Stimulated activated CD4-positive, alpha-beta T cell treated with anti-CD3 and anti-CD28 coated beads, TNF-alpha, amount 100 ng/mL, for 48 hours (primary cell): Measurements from ENCODE around the gene NPR2.

Experiments
- DNase-seq, 3 donors: peaks; one replicate each; pipeline ENCODE4 v3.0.0-alpha.2; 2020; ENCODE audit warnings: low read depth in 3 of 3

Gene NPR2

GRCh38 chr9:35832814-35833213 is 41.4 kb downstream of the NPR2 start:
- no peak for DNase-seq

GRCh38 chr9:35834260-35835215 is 43.1 kb downstream of the NPR2 start:
- DNase-seq, result no peak

- no peak for DNase-seq
These were observed 43.8 kb downstream of the NPR2 start for GRCh38 chr9:35835216-35835632.

- DNase-seq, result no peak
These were observed 44.4 kb downstream of the NPR2 start for GRCh38 chr9:35835766-35836165.

- no peak for DNase-seq
These were observed 45.2 kb downstream of the NPR2 start for GRCh38 chr9:35836595-35836994.

- no peak for DNase-seq
These were observed 48.5 kb downstream of the NPR2 start for GRCh38 chr9:35839926-35840325.

GRCh38 chr9:35840881-35841644 is 49.7 kb downstream of the NPR2 start:
- DNase-seq, result no peak

GRCh38 chr9:35841645-35841900 is 50.2 kb downstream of the NPR2 start:
- no peak for DNase-seq

GRCh38 chr9:35842020-35842745 is 50.8 kb downstream of the NPR2 start:
- no peak for DNase-seq

- no peak for DNase-seq
These were observed 51.4 kb downstream of the NPR2 start for GRCh38 chr9:35842795-35843194.

- DNase-seq, result no peak
These were observed 53.4 kb downstream of the NPR2 start for GRCh38 chr9:35844628-35845270.

GRCh38 chr9:35845824-35846771 is 54.7 kb downstream of the NPR2 start:
- DNase-seq, result no peak

GRCh38 chr9:35847792-35848572 is 56.6 kb downstream of the NPR2 start:
- peak in 1 of 3 donors; percentile 53 for DNase-seq

- no peak for DNase-seq
These were observed 61.0 kb downstream of the NPR2 start for GRCh38 chr9:35852267-35852815.

- no peak for DNase-seq
These were observed 61.8 kb downstream of the NPR2 start for GRCh38 chr9:35852876-35853865.

GRCh38 chr9:35854091-35854762 is 62.8 kb downstream of the NPR2 start:
- DNase-seq, result no peak

- no peak for DNase-seq
These were observed 64.8 kb downstream of the NPR2 start for GRCh38 chr9:35856206-35856605.

- DNase-seq, result no peak
These were observed 65.5 kb downstream of the NPR2 start for GRCh38 chr9:35856882-35857281.
